K562 (cell line): ENCODE data around the gene GCN1. TPM values are rescaled to one million over a fixed set of nuclear protein-coding genes. Genes with fewer than 3 reads are reported as not detected.

Source experiments
- ATAC-seq: fragments of 200-7000 bp; cut with Tn5 transposase; 3 replicates; pipeline ENCODE4 v1.9.1; 2020; ENCODE audit warnings: moderate library complexity
- BruUV-seq: library from RNA; stranded (reverse); fragments of 400-500 nt; replicated peaks from 2 replicates; lab custom pipeline; 2021; lab: Mats Ljungman, UMichigan
- CTCF ChIA-PET: fragments of 300-600 bp; formaldehyde crosslinking; extraction: SDS; loops from one replicate; lab custom pipeline; 2021; ENCODE audit warnings: low intra/inter-chr PET ratio; lab: Yijun Ruan, JAX
- POLR2A ChIA-PET: fragments of 300-600, 350-650 bp; sonication (Branson Sonifier 250); formaldehyde crosslinking; extraction: SDS; loops from one replicate; lab custom pipeline; 2021; ENCODE audit warnings: antibody characterized with exemption, inconsistent platforms; lab: Yijun Ruan, JAX
- DNase-seq, 4 experiments: peaks; one replicate each; pipeline versions ENCODE4 v3.0.0 to v3.0.0-alpha.2; 2011 to 2018; ENCODE audit warnings: low spot score in 3 of 4, mixed read lengths in 3 of 4; ENCODE audit errors: extremely low read depth in 1 of 4
- FAIRE-seq: peaks from 2 replicates; lab custom pipeline; 2011; peaks lifted over from hg19 to GRCh38; lab: Jason Lieb, UNC
- H2AFZ ChIP-seq: 2 replicates; pipeline ENCODE4 v1.6.0; 2011; ENCODE audit warnings: low read depth, low read length, control low read depth, inconsistent platforms
- H3K27ac ChIP-seq: fragments of 200-600 bp; 3 replicates; pipeline ENCODE4 v1.8.0; 2011; ENCODE audit warnings: low read depth, mild to moderate bottlenecking, control low read depth, inconsistent platforms, low read length, moderate library complexity, mixed read lengths; ENCODE audit errors: extremely low read depth
- H3K27me3 ChIP-seq, 2 experiments: fragments of 300-600 bp in 1 of 2; 2 replicates in 1 of 2; 3 replicates in 1 of 2; pipeline versions ENCODE4 v1.6.0 to v1.8.0; 2011; ENCODE audit warnings: inconsistent platforms in 2 of 2, low read length in 2 of 2, mild to moderate bottlenecking in 1 of 2, mixed read lengths in 1 of 2, moderate library complexity in 1 of 2; ENCODE audit not compliant: control insufficient read depth in 2 of 2, insufficient read depth in 2 of 2
- H3K36me3 ChIP-seq: fragments of 300-600 bp; 3 replicates; pipeline ENCODE4 v1.8.0; 2011; ENCODE audit warnings: mild to moderate bottlenecking, low read length, inconsistent platforms; ENCODE audit not compliant: control insufficient read depth, insufficient read depth
- H3K4me1 ChIP-seq, 2 experiments: fragments of 200-600 bp in 1 of 2; replicated peaks in 1 of 2; 2 replicates in 1 of 2; 3 replicates in 1 of 2; pipeline versions ENCODE4 v1.5.1 to v1.8.0; 2011; ENCODE audit warnings: inconsistent platforms in 2 of 2, low read length in 2 of 2, mild to moderate bottlenecking in 1 of 2, mixed read lengths in 1 of 2, moderate library complexity in 1 of 2; ENCODE audit not compliant: control insufficient read depth in 2 of 2, insufficient read depth in 2 of 2
- H3K4me2 ChIP-seq: 2 replicates; pipeline ENCODE4 v1.6.1; 2011; ENCODE audit warnings: low read length, control low read depth, inconsistent platforms, mixed read lengths; ENCODE audit not compliant: insufficient read depth
- H3K4me3 ChIP-seq: fragments of 200-600 bp; sonication (generic), shearing (Covaris generic); 2 replicates; pipeline ENCODE4 v1.5.1; 2016; ENCODE audit warnings: control low read depth, inconsistent platforms
- H3K79me2 ChIP-seq: fragments of 200-600 bp; 3 replicates; pipeline ENCODE4 v1.8.0; 2011; ENCODE audit warnings: low read length, inconsistent platforms; ENCODE audit not compliant: control insufficient read depth, insufficient read depth
- H3K9ac ChIP-seq, 2 experiments: 2 replicates each; pipeline versions ENCODE4 v1.6.0 to v1.6.1; 2011; ENCODE audit warnings: low read depth in 2 of 2, low read length in 2 of 2, control low read depth in 1 of 2, inconsistent platforms in 1 of 2, mild to moderate bottlenecking in 1 of 2, mixed read lengths in 1 of 2; ENCODE audit not compliant: insufficient read depth in 1 of 2
- H3K9me1 ChIP-seq: one replicate; pipeline ENCODE4 v1.6.0; 2011; ENCODE audit warnings: inconsistent platforms, mild to moderate bottlenecking, low read length, moderate library complexity; ENCODE audit not compliant: control insufficient read depth, insufficient read depth
- H3K9me3 ChIP-seq: replicated peaks from 2 replicates; pipeline ENCODE4 v1.5.1; 2011; ENCODE audit warnings: low read depth, low read length, inconsistent platforms; ENCODE audit not compliant: control insufficient read depth, insufficient read depth
- H4K20me1 ChIP-seq: replicated peaks from 2 replicates; pipeline ENCODE4 v1.6.1; 2011; ENCODE audit warnings: low read length, inconsistent platforms, mixed read lengths; ENCODE audit not compliant: control insufficient read depth, insufficient read depth
- CXXC5 ChIP-seq: fragments of 250-450 bp; sonication (Bioruptor Pico); IDR thresholded peaks from 2 replicates; pipeline ENCODE4 v1.8.0; 2022; ENCODE audit warnings: inconsistent platforms, mild to moderate bottlenecking, moderate library complexity
- ELF2 ChIP-seq: fragments of 250-450 bp; sonication (Bioruptor Pico); IDR thresholded peaks from 2 replicates; pipeline ENCODE4 v1.5.0; 2021; ENCODE audit warnings: mild to moderate bottlenecking
- GATA2 ChIP-seq: sonication (generic); formaldehyde crosslinking; IDR thresholded peaks from 2 replicates; pipeline ENCODE4 v1.4.0; 2020; ENCODE audit warnings: mild to moderate bottlenecking, missing genetic modification reagents
- MTA1 ChIP-seq: fragments of 450-650 bp; IDR thresholded peaks from 2 replicates; pipeline ENCODE4 v1.6.1; 2017; ENCODE audit warnings: borderline replicate concordance
- MTF1 ChIP-seq: fragments of 250-450 bp; sonication (Bioruptor Pico); IDR thresholded peaks from 2 replicates; pipeline ENCODE4 v1.9.0; 2021; ENCODE audit warnings: moderate library complexity, mild to moderate bottlenecking, inconsistent platforms, borderline replicate concordance
- NBN ChIP-seq: fragments of 450-650 bp; IDR thresholded peaks from 2 replicates; pipeline ENCODE4 v1.6.1; 2016; ENCODE audit warnings: low read depth, mild to moderate bottlenecking
- POLR2G ChIP-seq: fragments of 200-400 bp; formaldehyde crosslinking; IDR thresholded peaks from 2 replicates; pipeline ENCODE4 v1.6.1; 2017; ENCODE audit warnings: low read depth, mild to moderate bottlenecking, antibody characterized with exemption, low read length, moderate library complexity
- SIX5 ChIP-seq, 2 experiments: IDR thresholded peaks; 2 replicates each; pipeline ENCODE4 v1.6.1; 2011; ENCODE audit warnings: low read length in 2 of 2, borderline replicate concordance in 1 of 2, low read depth in 1 of 2, mild to moderate bottlenecking in 1 of 2, moderate library complexity in 1 of 2; ENCODE audit not compliant: insufficient read depth in 1 of 2
- WGBS: fragments of 100-300 bp; shearing (Covaris generic); methylation state at CpG from one replicate; pipeline ENCODE4 v1.1.6; 2016; ENCODE audit warnings: low coverage, mixed read lengths; ENCODE audit not compliant: insufficient coverage; ENCODE audit errors: missing lambda C conversion rate; 5-methylcytosine and 5-hydroxymethylcytosine counted together
- in situ Hi-C: fragments of 300-500 bp; cut with MboI; formaldehyde crosslinking; loops from 4 replicates; pipeline ENCODE4 v1.15.0; 2018; ENCODE audit warnings: inconsistent platforms, mixed read lengths
- intact Hi-C: fragments of 100-400 bp; cut with micrococcal nuclease; formaldehyde crosslinking; loops from 2 replicates; pipeline ENCODE4 v1.14.2; 2022
- polyA plus RNA-seq, 8 experiments: library from polyadenylated mRNA; depleted of rRNA in 4 of 8; stranded (reverse) in 5 of 8; unstranded in 3 of 8; fragments of >200 nt; fragmentation: Nextera tagmentation in 2 of 8; fragmentation: Illumina TruSeq in 1 of 8; extraction: Ambion mirVana in 2 of 8; extraction: Trizol in 1 of 8; gene quantifications; 2 replicates each; pipeline versions ENCODE4 v1.2.1 to v1.2.3, GENCODE V29; 2011 to 2014; ENCODE audit warnings: inconsistent platforms in 1 of 8, missing spikeins in 1 of 8
- total RNA-seq, 7 experiments: library from RNA; depleted of rRNA in 6 of 7; stranded (reverse); fragments of >200 nt in 6 of 7; fragmentation: Illumina TruSeq in 2 of 7; extraction: Trizol in 2 of 7; gene quantifications; 2 replicates each; pipeline versions ENCODE4 v1.2.1 to v1.2.3, GENCODE V29; 2011 to 2021; ENCODE audit warnings: low replicate concordance in 1 of 7

Gene GCN1
- total and polyA plus RNA-seq, 9 of the 15 experiments (the other 6 are each of a cell fraction or from before 2014, with no cell fraction given) = 11.9 to 190 (median 51.7) TPM

DNA sequence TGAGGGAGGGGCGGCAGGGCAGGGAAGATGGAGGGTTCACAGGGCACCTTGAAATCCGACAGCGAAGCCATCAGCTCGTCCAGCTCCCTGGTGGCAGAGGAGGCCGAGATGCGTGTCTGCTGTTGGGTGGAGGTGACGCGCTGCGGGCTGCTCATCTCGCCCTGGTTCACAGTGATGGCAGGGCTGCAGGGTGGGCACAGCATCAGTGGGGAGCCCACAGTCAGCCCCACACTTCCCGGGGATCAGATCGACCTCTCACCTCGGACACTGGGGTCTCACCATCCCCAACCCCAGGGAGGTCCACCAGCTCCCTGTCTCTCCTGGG, 27.0 kb upstream of the GCN1 start:
- in situ Hi-C loops = no loop called here
- Histone ChIP-seq H3K9me1 (peaks cover 2% of the 10 kb centered on the region), H3K9me3 (no peaks in the 10 kb centered on the region), H3K27me3 (no peaks in the 10 kb centered on the region), H3K4me2 (no peak overlapping the region), H3K79me2 (peaks cover 8% of the 10 kb centered on the region; the same call in 1 of the 3 replicates), H3K36me3 (peaks cover 66% of the 10 kb centered on the region; the same call in 2 of the 3 replicates), H4K20me1 (no peaks in the 10 kb centered on the region; the same call in 1 of the 2 replicates), H3K4me3 (no peak overlapping the region), H2AFZ (no peak overlapping the region), H3K9ac (peak overlapping the region in 1 of 2 experiments; percentile 64; a peak in 2 of 4 replicates), H3K4me1 (peaks cover 19 to 45% of the 10 kb centered on the region in 2 experiments), H3K27ac (no peak overlapping the region)
- no peak for TF ChIP-seq NBN
- TF ChIP-seq ELF2 (CRISPR knock-in tag) = no peak
- TF ChIP-seq GATA2 (CRISPR knock-in tag) = no peak
- no peak for TF ChIP-seq MTA1
- TF ChIP-seq SIX5 (IDR thresholded peaks at IDR 0.05; ENCODE audit: borderline replicate concordance in 1 of 2, insufficient read depth in 1 of 2, low read depth in 1 of 2, low read length in 2 of 2) = no peak
- no peak for TF ChIP-seq CXXC5 (CRISPR knock-in tag)
- TF ChIP-seq POLR2G = peak; percentile 32; the same call in 1 of the 2 replicates
- no peak for TF ChIP-seq MTF1 (CRISPR knock-in tag)
- DNase-seq = no peak
- no peak for FAIRE-seq
- ChIA-PET POLR2A (interaction anchor here (0.6 to 17.7 kb wide), 5 partner anchors 10 to 73 kb away, joined by 3 to 420 read pairs (median 9); partner anchors contain the start of genes GCN1, RNU4-1, RNU4-2 and RPLP0), CTCF (no interaction called here)
- ATAC-seq = no peak
- intact Hi-C loops = no loop called here
- WGBS = 88% methylated on average over 9 of the region's 13 CpGs
- BruUV-seq = no TSS peak
